Measurements from ENCODE around the gene PATE4.
"Not testable (repeated sequence)": the region's sequence is repeated elsewhere in the genome, so short reads cannot be mapped to it uniquely, and the experiment has no call there.

Gene PATE4

DNA sequence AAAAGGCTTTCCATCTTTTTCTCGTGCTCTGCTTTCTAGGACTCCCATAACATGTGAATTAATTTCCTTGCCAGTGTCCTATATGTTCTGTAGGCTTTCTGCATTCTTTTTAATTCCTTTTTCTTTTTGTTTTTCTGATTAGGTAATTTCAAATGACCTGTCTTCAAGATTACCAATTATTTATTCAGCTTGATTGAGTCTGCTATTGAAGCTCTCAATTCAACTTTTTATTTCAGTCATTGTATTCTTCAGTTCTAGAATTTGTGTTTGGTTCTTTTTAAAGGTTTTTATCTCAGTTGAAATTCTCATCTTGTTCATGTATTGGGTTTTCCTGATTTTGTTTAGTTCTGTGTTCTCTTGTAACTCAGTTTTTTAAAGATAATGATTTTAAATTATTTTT is 30.7 kb upstream of the PATE4 start:
- H3K9me3 Mint-ChIP-seq, result peaks cover 38% of the 10 kb centered on the region

DNA sequence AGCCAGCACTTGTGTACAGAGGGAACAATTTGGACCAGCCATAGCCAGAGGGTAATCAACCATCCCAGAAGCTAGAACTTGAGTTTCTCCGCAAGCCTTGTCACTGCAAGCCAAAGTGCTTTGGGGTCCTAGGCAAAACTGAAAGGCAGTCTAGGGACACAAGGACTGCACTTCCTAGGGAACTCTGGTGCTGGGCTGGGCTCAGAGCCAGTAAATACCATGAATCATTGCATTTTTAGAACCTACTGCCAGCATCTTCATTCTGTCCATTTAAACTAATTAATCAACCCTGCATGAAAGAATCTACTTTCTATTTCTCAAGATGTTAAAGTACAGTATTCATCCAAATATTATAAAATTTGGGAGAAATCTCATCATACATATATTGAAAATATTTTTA is 25.2 kb upstream of the PATE4 start:
- H3K27ac Mint-ChIP-seq, result no peak overlapping the region
- no peaks in the 10 kb centered on the region for H3K36me3 Mint-ChIP-seq (ENCODE audit: low read depth)
- peaks cover 4% of the 10 kb centered on the region for H3K27me3 Mint-ChIP-seq (ENCODE audit: low read depth)
- H3K4me1 Mint-ChIP-seq, result no peaks in the 10 kb centered on the region
- peaks cover 14% of the 10 kb centered on the region for H3K9me3 Mint-ChIP-seq
- no peak overlapping the region for H3K4me3 Mint-ChIP-seq
- TF ChIP-seq, protein P1, sequence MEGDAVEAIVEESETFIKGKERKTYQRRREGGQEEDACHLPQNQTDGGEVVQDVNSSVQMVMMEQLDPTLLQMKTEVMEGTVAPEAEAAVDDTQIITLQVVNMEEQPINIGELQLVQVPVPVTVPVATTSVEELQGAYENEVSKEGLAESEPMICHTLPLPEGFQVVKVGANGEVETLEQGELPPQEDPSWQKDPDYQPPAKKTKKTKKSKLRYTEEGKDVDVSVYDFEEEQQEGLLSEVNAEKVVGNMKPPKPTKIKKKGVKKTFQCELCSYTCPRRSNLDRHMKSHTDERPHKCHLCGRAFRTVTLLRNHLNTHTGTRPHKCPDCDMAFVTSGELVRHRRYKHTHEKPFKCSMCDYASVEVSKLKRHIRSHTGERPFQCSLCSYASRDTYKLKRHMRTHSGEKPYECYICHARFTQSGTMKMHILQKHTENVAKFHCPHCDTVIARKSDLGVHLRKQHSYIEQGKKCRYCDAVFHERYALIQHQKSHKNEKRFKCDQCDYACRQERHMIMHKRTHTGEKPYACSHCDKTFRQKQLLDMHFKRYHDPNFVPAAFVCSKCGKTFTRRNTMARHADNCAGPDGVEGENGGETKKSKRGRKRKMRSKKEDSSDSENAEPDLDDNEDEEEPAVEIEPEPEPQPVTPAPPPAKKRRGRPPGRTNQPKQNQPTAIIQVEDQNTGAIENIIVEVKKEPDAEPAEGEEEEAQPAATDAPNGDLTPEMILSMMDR (IDR thresholded peaks at IDR 0.05; ENCODE audit: unreplicated experiment in 3 of 3), result no peak

More for the DNA sequence above, 30.7 kb upstream of the PATE4 start:
- Mint-ChIP-seq H3K27ac (no peak overlapping the region), H3K27me3 (ENCODE audit: low read depth) (no peaks in the 10 kb centered on the region), H3K36me3 (ENCODE audit: low read depth) (no peaks in the 10 kb centered on the region), H3K4me3 (no peak overlapping the region), H3K4me1 (no peaks in the 10 kb centered on the region)
- TF ChIP-seq, protein P1 (IDR thresholded peaks at IDR 0.05; ENCODE audit: unreplicated experiment in 3 of 3), result no peak

DNA sequence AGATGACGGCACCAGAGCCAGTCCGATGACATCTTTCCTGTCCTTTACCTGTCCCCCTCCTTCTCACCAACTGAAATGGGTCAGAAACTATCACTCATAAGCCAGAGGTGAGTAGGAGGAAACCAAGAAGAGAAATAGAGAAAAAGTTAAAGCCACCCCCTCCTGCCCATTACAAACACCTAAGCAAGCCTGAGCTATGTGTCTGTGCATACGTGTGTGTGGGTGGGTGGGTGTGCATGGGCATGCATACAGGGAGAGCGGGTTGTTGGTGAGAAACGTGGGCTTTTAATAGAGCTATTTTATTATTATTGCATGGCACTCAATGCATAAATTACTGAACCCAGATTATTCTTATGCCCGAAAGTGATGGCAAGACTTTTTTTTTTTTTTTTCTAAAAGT is 2.6 kb downstream of the PATE4 start:
- Mint-ChIP-seq H3K27me3 (ENCODE audit: low read depth) (peaks cover 10% of the 10 kb centered on the region), H3K4me1 (no peaks in the 10 kb centered on the region), H3K9me3 (peaks cover 5% of the 10 kb centered on the region), H3K36me3 (ENCODE audit: low read depth) (no peaks in the 10 kb centered on the region), H3K4me3 (no peak overlapping the region), H3K27ac (no peak overlapping the region)
- TF ChIP-seq, protein P1 (IDR thresholded peaks at IDR 0.05; ENCODE audit: unreplicated experiment in 3 of 3), result no peak

DNA sequence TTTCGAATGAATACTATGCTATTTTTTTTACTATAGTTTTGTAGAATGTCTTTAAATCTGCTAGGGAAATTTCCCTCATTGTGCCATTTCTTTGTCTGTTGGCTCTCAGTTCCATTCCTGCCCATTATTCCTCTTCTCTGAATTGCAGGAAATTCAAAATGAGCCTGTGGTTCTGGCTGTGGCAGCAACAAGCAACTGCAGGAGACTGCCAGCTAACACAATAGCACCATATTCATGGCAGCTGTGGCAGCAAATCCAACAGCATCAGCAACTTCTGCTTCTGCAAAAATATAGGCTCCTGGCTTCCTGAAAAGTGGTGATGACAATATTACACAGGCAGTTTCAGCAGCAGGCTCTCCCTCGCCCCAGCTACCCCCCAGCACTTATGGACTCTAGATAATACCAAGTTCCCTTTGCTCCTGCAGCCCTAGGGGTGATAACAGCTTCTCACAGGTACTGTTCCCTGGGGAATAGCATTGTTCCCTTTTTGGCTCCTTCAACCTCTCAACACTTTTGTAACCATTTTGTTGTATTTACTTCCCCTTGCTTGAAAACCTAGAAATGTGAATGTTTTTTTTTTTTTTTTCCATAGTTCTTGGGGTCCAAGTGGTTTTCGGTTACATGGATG is 9.3 kb downstream of the PATE4 start:
- Mint-ChIP-seq H3K9me3 (peaks cover 27% of the 10 kb centered on the region), H3K4me1 (no peaks in the 10 kb centered on the region), H3K4me3 (no peak overlapping the region), H3K27me3 (ENCODE audit: low read depth) (no peaks in the 10 kb centered on the region), H3K27ac (no peak overlapping the region), H3K36me3 (ENCODE audit: low read depth) (peaks cover 7% of the 10 kb centered on the region)
- TF ChIP-seq, protein P1 (IDR thresholded peaks at IDR 0.05; ENCODE audit: unreplicated experiment in 3 of 3), result no peak

DNA sequence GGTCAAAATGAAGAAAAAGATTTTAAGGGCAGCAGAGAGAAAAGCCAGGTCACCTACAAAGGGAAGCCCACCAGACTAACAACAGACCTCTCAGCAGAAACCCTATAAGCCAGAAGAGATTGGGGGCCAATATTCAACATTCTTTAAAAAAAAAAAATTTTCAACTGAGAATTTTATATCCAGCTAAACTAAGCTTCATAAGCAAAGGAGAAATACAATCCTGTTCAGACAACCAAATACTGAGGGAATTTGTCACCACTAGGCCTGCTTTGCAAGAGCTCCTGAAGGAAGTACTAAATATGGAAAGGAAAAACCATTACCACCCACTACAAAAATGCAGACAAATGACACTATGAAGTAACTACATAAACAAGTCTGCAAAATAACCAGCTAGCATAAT is 13.1 kb downstream of the PATE4 start:
- Mint-ChIP-seq H3K27ac (no peak overlapping the region), H3K27me3 (ENCODE audit: low read depth) (peaks cover 7% of the 10 kb centered on the region), H3K9me3 (peaks cover 34% of the 10 kb centered on the region), H3K4me3 (no peak overlapping the region), H3K4me1 (no peaks in the 10 kb centered on the region), H3K36me3 (ENCODE audit: low read depth) (peaks cover 7% of the 10 kb centered on the region)
- TF ChIP-seq, protein P1 (IDR thresholded peaks at IDR 0.05; ENCODE audit: unreplicated experiment in 3 of 3), result no peak

DNA sequence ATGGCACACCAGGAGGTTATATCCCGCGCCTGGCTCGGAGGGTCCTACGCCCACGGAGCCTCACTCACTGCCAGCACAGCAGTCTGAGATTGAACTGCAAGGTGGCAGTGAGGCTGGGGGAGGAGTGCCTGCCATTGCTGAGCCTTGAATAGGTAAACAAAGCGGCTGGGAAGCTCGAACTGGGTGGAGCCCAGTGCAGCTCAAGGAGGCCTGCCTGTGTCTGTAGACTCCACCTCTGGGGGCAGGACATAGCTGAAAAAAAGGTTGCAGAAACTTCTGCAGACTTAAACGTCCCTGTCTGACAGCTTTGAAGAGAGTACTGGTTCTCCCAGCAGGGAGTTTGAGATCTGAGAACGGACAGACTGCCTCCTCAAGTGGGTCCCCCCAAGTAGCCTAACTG is 24.6 kb downstream of the PATE4 start:
- not testable (repeated sequence) for H3K4me3 Mint-ChIP-seq; H3K27ac Mint-ChIP-seq; H3K27me3 Mint-ChIP-seq (ENCODE audit: low read depth); H3K4me1 Mint-ChIP-seq; H3K36me3 Mint-ChIP-seq (ENCODE audit: low read depth)
- peaks cover 48% of the 10 kb centered on the region for H3K9me3 Mint-ChIP-seq

DNA sequence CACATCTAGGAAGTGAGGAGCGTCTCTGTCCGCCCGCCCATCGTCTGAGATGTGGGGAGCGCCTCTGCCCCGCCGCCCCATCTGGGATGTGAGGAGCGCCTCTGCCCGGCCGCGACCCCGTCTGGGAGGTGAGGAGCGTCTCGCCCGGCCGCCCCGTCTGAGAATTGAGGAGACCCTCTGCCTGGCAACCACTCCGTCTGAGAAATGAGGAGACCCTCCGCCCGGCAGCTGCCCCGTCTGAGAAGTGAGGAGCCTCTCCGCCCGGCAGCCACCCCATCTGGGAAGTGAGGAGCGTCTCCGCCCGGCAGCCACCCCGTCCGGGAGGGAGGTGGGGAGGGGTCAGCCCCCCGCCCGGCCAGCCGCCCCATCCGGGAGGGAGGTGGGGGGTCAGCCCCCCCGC is 29.7 kb downstream of the PATE4 start:
- H3K36me3 Mint-ChIP-seq (ENCODE audit: low read depth); H3K4me1 Mint-ChIP-seq; H3K27ac Mint-ChIP-seq; H3K4me3 Mint-ChIP-seq; H3K27me3 Mint-ChIP-seq (ENCODE audit: low read depth): not testable (repeated sequence)
- H3K9me3 Mint-ChIP-seq, result peaks cover 28% of the 10 kb centered on the region

DNA sequence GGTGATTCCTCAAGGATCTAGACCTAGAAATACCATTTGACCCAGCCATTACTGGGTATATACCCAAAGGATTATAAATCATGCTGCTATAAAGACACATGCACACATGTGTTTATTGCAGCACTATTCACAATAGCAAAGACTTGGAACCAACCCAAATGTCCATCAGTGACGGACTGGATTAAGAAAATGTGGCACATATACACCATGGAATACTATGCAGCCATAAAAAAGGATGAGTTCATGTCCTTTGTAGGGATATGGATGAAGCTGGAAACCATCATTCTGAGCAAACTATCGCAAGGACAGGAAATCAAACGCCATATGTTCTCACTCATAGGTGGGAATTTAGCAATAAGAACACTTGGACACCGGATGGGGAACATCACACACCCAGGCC is 32.2 kb downstream of the PATE4 start:
- not testable (repeated sequence) for H3K4me3 Mint-ChIP-seq; H3K27ac Mint-ChIP-seq; H3K27me3 Mint-ChIP-seq (ENCODE audit: low read depth); H3K36me3 Mint-ChIP-seq (ENCODE audit: low read depth); H3K4me1 Mint-ChIP-seq
- peaks cover 12% of the 10 kb centered on the region for H3K9me3 Mint-ChIP-seq
